GM19372 (cell line): Measurements from ENCODE around the gene IFTAP.

Experiments
- ATAC-seq: cut with Tn5 transposase; IDR thresholded peaks from one replicate; pipeline ENCODE4 v1.9.1; 2021; ENCODE audit warnings: mild to moderate bottlenecking, low read depth, moderate library complexity; ENCODE audit not compliant: unreplicated experiment

IFTAP gene

GRCh38 chr11:36700246-36700645 lies 105.9 kb downstream of the IFTAP start:
- ATAC-seq = no peak

- peak; percentile 87 for ATAC-seq
Measured at GRCh38 chr11:36702330-36703054, 108.2 kb downstream of the IFTAP start.

- peak; percentile 50 for ATAC-seq
Measured at GRCh38 chr11:36703055-36703404, 108.7 kb downstream of the IFTAP start.
